Stimulated activated CD8-positive, alpha-beta memory T cell treated with anti-CD3 and anti-CD28 coated beads, Interleukin-15, amount 100 ng/mL, for 48 hours (primary cell): ENCODE data around the gene KIAA1671.

Experiments
- DNase-seq, 2 donors: peaks; one replicate each; pipeline ENCODE4 v3.0.0-alpha.2; 2020; ENCODE audit warnings: low read depth in 2 of 2

KIAA1671 gene

DNA sequence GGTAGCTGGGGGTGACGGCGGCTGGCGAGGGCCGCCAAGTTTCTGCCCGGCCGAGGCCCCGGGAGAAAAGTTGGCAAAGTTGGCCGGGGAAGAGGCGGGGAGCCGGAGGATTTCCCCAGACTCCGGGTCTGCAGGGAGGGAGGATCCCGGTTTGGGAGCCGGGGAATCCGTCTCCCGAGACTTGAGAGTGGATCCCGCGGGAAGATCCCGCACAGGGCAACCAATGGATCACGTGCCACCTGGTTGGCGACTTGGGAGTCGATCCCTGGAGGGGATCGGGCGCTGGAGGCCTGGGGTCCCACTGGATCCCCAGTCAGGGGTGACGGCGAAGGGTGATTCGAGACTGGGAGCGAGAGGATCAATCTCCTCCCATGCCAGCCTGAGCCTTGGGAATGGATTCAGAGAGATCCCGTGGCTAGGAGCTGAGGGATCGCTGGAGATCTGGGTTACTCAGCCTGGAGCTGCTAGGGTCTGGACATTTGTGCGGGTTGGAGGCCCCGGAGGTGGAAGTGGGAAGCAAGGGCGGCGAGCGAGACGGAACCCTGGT is 394 bp downstream of the KIAA1671 start:
- no peak for DNase-seq

DNA sequence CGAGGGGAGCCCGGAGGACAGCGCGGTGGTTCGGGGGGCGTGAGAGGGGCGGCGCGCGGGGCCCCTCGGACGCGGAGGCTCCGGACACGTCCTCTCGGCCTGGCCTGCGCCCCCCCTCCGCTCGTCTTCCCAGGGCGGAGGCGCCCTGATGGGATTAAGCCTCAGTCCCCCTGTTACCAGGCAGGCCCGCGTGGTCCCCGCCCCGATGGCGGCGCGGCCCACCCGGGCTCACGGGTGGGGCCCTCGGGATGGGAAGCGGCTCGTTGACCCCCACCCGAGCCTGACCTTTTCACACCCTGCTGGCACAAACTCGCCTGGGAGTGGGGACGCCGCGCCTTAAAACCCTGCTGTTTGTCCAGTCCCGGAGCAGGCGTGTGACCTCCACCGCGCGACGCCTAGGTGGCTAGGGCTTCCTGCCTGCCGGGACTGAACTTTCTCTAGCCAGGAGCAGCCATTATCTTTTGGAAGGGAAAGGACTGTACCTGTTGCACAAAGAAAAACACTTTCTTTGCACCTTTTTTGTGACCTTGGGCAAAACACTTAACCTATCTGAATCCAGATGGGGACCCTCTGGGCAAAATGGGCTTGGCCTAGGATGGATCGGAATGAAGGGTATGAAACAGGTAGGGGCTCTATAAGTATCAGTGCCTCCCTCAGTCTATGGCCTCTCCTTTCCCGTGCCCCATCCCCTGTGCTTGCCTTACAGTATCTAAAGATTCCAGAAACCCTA is 1.0 kb downstream of the KIAA1671 start:
- DNase-seq, result no peak

DNA sequence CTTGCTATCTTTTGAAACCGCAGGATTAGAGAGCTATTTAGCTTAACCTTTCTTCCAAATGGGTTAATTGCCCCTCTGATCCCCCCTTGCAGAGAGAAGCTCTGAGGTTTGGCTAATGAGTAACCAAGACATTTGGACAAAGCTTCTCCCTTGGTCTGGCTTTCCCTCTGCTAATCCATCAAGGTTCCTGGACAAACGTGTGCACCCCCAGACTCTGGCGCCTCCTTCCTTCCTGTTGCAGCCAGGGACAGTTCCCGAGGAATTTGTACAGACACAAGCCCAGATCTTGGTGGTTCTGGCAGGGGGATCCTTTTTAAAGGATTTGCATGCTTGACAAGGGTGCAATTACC is 1.6 kb downstream of the KIAA1671 start:
- DNase-seq, result no peak

DNA sequence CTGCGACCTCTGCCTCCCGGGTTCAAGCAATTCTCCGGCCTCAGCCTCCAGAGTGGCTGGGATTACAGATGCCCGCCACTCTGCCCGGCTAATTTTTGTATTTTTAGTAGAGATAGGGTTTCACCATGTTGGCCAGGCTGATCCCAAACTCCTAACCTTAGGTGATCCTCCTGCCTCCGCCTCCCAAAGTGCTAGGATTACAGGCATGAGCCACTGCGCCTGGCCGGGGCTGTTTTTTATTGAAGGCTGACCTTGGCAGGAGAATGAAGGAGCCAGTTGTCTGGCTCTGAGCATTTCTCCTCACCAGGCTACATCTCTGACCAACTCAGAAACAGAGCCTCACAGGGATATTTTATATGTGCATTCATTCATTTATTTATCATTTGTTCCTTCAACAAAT is 2.3 kb downstream of the KIAA1671 start:
- DNase-seq, result no peak

DNA sequence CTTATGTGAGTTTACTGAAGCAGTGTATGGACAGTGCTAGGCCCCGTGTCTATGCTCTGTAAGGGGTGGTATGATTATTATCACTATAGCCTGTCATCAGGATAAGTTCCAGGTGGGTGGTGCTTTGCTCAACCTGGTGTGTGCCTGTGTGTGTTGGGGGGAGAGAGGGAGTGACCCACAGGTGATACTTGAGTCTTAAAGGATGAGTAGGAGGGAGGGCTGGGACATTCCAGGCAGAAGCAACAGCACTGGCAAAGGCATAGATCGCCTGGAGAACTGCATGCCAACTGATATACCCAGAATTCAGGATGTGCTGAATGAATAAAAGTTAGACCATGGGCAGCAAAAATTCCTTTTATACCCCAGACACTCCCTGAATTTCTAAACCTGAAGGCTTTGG is 4.5 kb downstream of the KIAA1671 start:
- no peak for DNase-seq

DNA sequence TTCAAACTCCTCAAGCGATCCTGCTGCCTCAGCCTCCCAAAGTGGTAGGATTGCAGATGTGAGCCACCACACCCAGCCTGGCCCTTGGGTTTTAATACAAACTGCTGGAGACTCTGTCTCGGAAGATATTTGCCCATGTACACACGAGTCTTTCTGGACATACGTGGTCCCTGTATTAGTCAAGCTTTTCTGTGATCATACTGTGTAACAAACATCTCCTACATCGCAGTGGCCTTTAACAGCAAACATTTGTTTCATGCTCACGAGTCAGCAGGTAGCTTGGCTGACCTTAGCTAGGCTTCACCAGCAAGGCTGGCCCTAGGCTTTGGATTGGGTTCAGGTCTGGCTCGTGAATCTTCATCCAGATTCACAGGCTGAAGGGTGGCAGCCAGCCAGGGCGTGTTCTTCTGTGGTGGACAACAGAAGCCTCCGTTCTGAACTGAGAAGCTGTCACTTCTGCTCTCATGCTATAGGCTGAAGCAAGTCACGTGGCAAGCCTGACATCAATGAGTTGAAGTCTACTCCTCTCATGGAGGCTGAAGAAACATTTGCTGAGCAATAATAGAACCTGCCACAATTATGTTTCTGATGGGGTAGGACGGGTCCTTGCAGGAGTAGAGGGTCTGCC is 8.8 kb downstream of the KIAA1671 start:
- DNase-seq, result no peak

DNA sequence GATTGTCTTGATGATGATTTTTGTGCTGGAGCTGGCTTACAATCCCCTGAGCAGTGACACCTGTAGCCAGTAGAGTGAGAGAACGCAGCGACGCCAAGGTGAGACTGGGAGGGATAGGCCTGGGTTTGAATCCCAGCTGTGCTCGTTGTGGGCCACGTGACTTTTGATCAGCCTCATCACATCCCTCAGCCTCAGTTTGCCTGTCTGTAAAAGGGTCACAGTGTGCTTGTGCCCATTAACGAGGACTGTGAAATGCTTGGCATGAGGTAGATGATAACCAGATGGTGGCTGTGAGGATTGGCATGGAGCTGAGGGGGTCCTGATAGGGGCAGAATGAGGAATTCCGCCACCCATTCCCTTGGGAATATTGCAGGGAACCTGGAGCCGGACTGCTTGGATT is 9.6 kb downstream of the KIAA1671 start:
- no peak for DNase-seq

DNA sequence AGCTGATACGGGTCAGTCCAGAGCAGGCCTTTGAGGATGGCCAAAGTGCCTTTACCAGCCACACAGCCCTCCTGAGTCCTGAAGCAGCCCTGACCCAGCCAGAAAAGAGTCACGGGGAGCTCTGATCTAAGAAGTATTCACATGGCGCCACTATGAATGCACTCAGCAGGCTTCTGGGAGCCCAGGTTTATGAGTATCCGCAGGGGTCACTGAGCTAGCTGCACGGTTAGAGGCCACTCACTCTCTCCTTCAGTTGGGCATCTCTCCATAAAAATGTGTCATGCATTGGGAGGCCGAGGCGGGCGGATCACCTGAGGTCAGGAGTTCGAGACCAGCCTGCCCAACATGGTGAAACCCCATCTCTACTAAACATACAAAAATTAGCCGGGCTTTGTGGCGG is 10.3 kb downstream of the KIAA1671 start:
- no peak for DNase-seq

DNA sequence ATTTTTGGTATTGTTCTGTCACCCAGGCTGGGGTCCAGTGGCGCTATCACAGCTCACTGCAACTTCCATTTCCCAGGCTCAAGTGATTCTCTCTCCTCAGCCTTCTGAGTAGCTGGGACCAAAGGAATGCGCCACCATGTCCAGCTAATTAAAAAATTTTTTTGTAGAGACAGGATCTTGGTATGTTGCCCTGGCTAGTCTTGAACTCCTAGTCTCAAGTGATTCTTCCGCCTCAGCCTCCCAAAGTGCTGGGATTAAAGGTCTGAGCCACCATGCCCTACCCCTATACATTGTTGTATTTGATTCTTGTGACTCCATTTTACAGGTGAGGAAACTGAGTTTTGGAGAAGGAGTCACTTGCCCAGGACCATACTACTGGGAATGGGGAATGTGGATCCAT is 11.9 kb downstream of the KIAA1671 start:
- DNase-seq, result no peak

DNA sequence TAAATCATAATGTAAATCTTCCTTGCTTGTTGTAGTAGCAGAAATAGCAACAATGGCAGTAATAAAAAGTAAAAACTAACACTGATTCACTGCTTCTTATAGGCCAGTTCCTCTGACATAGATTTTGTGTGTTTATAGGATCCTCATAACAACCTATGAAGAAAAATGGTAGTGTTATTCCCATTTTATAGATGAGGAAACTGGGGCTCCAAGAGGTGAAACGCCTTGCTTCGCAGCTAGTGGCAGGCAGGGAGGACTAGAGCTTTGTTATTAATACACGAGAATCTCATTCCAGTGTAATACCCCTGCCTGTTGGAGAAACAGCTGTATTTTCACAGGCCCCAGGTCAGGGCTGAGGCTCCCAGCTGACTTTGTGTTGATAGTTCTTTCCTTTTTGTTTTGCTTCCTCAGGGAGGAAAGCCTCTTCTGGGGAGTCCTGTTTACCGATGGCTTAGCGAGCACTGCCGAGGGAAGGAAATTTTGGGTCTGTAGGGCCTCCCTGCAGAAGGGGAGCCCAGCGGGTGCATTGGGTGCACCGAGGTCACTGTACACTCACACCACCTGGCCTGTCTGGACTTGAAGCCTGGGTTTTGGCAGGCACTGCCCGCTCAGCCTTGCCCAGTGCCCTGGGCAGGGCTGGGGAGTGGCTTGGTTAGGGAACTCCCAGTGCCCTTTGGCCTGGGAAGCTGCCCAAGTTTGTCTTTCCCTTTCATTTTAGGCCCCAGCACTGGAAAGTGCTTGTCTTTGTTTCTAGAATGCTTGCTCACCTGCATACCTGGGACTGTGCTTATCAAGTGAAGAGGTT is 13.5 kb downstream of the KIAA1671 start:
- no peak for DNase-seq

DNA sequence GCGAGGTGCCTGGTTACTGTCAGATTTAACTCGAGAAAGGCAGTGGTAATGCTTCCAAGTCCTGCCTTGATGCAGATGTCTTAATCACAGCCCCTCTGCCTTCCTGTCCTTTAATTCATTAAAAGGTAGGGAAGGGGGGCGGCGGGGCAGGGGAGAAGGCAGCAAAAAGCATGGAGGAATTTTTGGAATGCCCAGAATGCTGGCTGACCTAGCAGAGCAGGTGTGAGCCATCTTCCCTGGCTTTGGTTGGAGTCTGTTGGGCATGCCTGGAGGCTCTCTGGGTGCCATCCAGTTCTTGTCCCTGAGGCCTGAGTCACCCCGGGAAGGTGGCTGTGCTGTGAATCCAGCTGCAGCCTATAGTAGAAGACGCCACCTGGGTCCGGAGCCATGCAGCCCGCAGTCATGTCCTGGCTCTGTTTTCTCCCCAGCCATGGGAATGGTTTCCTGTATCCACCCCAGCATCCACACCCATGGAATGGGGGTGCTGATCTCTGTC is 15.6 kb downstream of the KIAA1671 start:
- DNase-seq, result no peak

DNA sequence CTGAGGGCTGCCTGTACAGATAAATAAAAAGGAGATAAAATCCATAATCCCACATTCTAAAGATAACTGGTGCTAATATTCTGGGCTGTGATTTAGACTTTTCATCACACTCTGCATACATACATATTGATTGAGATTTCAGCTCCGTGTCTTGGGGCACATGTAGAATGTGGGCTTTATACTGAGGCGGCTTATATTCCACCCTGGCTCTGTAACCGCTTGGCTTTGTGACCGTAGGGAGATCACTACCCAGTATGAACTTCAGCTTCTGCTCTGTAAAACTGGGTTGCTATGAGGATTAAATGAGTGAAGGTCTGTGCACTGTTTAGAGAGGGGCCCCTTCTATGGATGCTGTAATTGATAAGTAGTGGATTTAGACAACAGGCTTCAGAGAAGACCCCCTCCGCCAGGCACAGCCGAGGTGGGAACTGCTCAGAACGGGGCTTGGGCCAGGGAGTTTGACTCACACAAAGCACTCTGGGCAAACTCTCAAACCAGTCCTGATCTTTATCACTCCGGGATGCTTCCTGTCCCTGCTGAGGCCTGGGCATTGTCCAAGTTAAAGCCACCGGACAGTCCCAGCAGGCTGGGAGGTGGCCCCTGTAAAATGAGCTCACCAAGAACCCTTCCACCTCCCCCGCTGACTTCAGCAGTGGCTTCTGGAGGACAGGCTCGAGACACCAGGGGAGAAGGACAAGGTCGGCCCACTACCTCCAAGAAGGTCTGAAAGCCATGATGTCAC is 17.2 kb downstream of the KIAA1671 start:
- no peak for DNase-seq

DNA sequence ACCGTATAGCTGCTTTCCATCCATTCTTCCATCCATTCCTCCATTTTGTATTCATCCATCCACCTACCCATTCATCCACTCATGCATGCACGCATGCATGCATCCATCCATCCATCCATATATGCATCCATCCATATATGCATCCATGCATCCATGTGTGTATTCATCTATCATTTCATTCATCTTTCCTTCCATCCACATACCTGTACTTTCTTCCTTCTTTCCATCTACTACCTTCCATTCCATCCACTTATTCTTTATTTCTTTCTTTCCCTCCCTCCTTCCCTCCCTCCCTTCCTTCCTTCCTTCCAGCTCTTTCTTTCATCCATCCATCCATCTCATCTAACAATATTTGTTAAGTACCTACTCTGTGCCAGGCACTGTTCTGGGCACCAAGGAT is 19.9 kb downstream of the KIAA1671 start:
- no peak for DNase-seq

DNA sequence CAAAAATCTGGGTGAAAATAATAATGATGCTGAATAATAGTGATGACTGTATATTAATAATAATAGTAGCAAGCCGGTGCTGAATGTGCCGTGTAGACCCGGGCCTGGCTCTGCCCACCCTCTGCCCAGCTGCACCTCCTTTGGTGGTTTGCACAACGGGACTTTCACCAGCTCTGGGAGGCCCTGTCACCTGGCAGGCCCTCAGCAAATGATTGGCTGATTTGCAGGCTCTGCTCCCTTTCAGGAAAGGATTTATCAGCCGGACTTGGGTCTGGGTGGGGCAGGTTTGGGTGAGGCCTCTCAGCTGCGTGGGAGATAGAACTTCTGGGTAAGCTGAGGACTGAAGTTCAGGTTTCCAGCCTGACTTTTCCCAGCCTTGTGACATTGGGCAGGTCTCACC is 21.4 kb downstream of the KIAA1671 start:
- DNase-seq, result no peak

DNA sequence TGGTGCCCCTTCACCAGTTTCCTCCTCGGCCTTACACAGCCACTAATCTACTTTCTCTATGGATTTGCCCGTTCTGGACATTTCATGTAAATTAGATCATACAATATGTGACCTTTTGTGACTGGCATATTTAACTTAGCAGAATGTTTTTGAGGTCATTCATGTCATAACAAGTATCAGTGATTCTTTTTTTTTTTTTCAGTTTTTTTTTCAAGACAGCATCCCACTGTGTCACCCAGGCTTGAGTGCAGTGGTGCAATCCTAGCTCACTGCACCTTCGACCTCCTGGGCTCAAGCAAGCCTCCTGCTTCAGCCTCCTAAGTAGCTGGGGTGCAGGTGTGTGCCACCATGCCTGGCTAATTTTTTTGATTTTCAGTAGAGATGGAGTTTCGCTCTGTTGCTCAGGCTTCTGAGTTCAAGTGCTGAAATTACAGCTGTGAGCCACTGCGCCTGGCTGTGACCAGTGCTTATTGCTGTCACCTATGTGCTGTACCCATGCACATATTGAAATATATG is 22.7 kb downstream of the KIAA1671 start:
- DNase-seq, result no peak

DNA sequence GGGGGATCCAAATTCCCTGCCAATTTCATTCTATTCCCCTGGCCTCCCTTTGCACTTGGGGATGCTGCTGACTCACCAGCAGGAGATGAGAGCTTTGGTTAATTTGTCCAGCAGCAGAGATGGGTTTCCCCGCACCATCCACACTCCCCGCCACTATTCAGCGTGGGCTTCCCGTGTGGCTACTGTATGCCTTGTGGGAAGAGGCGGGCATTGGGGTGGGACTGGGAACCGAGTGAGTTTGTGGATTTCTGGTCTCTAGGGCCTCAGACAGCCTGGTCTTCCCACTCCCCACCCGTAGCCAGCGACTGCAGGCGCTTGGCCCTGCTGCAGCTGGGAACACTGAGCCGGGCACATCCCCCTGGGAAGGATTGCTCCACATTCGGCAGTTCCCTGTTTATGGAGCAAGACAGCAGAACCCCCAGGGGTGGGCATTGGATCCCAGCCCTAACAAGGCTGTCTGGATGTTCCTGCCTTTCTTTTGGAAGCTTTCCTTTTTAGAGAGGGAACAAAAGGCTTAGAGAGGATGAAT is 23.4 kb downstream of the KIAA1671 start:
- DNase-seq, result no peak

DNA sequence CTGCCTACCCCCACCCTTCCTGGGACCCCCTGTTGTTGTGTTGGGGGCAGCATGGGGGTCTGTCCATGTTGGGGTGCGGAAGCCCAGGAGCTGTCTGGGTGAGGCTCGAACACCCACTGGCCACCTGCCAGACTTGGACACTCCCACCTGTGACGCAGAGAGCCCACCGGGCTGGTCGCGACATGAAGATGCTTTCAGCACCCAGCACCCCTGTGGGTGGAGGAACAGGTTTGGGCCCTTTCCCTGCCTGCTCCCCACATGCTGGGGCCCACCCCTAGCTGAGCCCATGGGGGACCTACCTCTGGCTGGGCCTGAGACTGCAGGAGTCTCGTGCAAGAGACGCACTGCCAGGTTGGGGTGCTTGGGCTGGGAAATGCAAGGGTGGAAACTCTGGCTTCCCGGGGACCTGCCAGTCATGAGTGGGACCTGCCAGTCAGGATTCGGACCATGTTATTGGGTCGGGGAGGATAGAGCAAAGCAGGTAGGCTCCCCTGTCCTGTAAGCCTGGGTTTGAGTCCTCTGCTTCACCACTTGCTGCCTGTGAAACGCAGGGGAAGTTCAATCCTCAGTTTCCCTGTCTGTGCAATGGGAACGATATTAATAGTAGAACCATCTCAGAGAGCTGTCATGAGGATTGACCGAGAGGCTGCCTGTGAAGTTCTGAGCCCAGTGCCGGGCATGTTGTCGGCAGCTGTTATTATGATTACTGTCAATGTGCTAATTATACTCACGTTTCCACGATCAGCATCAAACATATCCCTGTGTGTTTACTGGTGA is 24.1 kb downstream of the KIAA1671 start:
- no peak for DNase-seq

DNA sequence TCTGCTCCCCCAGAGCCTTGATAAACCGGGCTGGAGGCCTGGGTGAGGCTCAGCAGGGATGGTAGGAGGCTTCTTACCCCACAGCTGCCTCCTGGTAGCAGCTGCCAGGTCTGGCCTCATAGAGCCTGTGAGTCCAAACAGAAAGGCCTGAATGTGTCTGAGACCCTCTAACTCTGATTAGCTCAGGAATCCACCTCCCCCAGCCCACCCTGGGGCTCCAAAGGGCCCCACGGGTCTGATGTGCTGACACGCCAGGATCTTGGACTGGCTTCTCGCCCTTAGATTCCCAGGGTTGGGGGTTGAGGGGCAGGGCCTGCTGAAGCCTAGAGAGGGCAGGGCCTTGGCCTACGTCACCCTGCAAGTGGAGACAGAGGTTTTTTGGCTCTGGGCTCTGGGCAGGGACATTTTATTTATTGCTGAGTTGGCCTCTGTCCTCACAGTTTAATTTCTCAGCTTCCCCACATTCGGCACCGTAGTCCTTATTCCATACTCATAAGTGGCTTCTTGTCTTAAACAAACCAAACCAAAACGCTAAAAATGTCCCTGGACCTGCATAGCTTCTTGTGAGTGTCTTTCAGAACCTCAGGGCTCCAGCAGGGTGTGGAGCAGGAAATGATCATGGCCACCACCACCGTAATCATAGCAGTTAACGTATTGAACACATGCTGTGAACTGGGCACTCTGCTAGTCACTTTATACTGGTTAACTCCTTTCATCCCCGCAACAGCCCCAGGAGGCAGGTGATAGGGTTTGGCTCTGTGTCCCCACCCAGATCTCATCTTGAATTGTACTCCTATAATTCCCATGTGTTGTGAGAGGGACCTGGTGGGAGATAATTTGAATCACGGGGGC is 25.1 kb downstream of the KIAA1671 start:
- DNase-seq, result no peak

DNA sequence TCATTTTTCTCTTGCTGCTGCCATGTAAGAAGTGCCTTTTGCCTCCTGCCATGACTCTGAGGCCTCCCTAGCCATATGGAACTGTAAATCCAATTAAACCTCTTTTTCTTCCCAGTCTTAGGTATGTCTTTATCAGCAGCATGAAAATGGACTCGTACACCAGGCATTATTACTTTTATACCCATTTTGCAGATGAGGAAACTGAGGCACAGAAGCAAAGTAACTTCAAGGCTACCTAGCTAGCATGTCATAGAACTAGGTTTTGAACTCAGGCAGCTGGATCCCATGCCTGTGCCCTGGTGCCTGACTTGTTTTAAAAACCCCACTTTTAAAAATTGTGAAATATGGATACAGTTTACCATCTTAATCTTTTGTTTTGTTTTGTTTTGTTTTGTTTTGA is 25.8 kb downstream of the KIAA1671 start:
- DNase-seq, result no peak

DNA sequence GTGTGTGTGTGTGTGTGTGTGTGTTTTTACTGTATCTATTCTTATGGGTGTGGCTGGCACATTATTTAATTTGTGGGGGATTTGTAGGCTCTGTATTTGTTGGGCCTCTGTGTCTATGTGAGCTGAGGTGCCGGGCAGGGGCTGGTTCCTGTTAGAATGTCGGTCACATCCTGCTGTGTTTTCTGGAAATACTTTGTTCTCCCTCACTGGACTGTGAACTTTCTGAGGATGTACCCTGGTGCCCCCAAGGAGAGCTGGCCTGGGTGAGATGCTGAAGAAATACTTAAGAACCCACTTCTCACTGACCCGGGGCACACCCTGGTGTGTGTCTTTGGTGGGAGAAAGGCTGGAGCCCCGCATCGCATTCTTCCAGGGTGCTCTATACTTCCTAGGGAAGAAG is 28.6 kb downstream of the KIAA1671 start:
- DNase-seq, result no peak
